ENCODE data around the gene CTSO.

GRCh38 chr4:155956461-155956860 is 2.8 kb upstream of the CTSO start:
- TF ChIP-seq CTCF (conservative IDR thresholded peaks at IDR 0.05; ENCODE audit: low read depth, low read length) (no peak), EZH2 (IDR thresholded peaks at IDR 0.05; ENCODE audit: low read length, unreplicated experiment) (no peak), EZH2phosphoT487 (IDR thresholded peaks at IDR 0.05; ENCODE audit: borderline replicate concordance, low read length) (no peak)

Measured in PC-3 (cell line).